Subcutaneous adipose tissue (tissue), 4 donors: ENCODE measurements around the gene RAPGEF4. TPM values are rescaled to one million over a fixed set of nuclear protein-coding genes. Genes with fewer than 3 reads are reported as not detected.

ENCODE experiments used
- CTCF ChIP-seq: fragments of 450-650 bp; IDR thresholded peaks from one replicate; pipeline ENCODE4 v1.5.1; 2016; ENCODE audit warnings: low read depth, mild to moderate bottlenecking, control low read depth, antibody characterized with exemption, moderate library complexity
- total RNA-seq, 4 donors: library from RNA; depleted of rRNA; stranded (reverse); fragments of >200 nt; gene quantifications; one replicate each; pipeline ENCODE4 v1.1.0, GENCODE V29; 2016

Gene RAPGEF4
- total RNA-seq, 4 donors from 2014 or later: 7.0 to 15.0 (median 11.2) TPM

DNA sequence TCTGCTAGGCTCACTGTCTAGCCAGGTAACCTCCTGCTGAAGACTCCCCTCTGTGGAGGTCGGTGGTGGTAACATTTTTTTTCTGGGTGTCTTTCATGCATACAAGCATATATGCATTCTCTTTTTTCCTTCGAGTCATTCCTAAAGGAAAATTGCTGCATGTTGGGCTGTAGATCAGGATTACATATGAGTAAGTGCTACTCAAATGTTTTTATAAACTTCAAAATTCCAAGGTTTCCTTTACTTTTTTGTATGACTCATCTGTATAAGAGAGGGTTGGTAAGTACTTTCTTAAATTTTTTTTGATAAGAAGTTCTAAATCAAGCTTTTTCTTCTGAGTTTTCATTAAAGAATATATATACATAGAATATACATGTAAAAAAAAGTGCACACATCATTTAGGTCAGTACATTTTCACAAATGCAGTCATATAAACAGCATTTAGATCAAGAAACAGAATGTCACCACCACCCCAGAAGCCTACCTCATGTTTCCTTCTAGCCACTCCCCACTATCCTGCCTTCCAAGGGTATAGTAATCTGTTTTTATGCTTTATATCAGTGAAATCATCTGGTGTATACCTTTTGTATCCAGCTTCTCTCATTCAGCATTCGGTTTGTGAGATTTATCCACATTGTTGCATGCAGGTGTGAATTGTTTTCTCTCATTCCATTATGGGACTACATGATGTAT is 212.0 kb downstream of the RAPGEF4 start:
- no peak for TF ChIP-seq CTCF

DNA sequence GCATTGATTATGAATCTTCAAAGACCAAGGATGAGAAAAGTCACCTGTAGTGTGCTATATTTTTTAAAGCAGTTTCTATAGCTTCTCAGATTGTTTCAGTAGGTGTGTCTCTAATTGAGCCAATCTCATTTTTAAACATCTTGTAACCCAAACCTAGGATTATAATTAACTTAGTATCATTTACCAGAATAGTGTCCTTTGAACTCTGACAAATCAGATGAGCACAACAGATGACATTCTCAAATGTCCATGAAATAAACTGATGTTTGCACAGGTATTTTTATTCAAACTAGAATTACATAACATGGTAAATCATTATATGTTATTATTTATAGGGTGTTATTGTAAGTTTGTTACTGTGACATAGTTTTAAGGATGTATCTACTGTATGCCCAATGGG is 213.9 kb downstream of the RAPGEF4 start:
- no peak for TF ChIP-seq CTCF

GRCh38 chr2:172950565-172950964 is 214.9 kb downstream of the RAPGEF4 start:
- no peak for TF ChIP-seq CTCF

GRCh38 chr2:172951554-172951953 is 215.9 kb downstream of the RAPGEF4 start:
- no peak for TF ChIP-seq CTCF

GRCh38 chr2:172953411-172953810 is 217.8 kb downstream of the RAPGEF4 start:
- no peak for TF ChIP-seq CTCF

DNA sequence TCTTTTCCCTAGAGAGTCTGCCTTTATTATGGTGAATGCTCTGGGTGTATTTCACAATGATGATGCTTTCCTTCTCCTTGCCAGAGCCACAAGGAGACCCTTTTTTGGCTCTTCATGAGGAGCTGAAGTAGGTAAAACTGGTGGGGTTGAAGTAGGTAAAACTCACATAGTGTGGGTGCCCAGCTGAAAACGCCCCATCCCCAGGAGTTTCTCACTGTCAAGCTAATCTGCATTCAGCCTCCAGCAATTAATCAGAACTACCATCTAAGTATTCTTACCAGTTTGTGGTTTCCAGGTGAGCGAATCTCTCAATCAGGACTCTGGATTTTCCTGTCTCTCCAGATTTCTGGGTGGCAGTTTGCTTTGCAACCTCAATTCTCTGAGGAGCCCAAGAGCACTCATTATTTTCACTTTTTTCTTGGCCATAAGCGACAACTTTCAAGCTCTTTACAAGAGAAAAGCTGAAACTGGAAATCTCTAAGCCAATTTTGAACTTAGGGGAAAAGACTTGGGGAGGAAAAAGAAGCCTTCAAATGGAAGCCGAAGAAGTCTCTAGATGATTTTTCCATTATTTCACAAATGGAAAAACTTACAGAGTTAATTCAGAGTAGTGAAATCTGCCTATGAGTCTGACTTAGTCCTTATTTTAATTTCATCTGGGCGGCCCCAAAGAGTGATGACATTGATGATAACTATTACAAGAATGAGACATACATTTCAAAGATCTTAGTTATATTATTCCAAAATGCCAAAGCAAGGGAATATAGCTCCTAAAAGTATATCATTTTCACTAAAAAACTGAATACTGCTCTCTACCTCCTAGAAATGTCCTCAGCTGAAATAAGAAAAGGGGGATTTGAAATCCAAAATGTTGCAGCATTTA is 218.6 kb downstream of the RAPGEF4 start:
- TF ChIP-seq CTCF: no peak

DNA sequence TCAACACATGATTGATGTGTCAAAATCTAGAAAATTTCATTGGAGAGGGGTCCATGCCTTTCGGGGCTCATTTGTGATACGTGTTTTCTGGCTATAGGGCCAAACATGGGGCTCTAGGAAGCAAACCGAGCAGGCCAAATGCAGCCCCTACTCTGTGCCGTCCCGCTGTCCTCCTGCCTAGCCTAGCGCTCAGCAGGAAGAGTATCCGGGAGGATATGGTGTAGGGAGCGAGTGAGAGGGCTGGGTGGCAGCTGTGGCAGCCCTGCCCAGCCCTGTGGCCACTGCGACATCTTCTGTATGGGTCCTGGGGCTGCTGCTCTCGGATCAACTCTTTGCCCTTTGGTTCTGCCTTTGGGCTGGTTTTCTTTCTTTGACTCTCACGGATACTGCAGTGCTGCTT is 219.9 kb downstream of the RAPGEF4 start:
- TF ChIP-seq CTCF: no peak
